GM12873 (cell line): ENCODE measurements around the gene FGGY.

ENCODE experiments used
- TF ChIP-seq, protein P1 (sequence below): IDR thresholded peaks from 2 replicates; pipeline ENCODE4 v1.5.1; 2012; ENCODE audit warnings: low read depth, mild to moderate bottlenecking, moderate library complexity, low read length, control low read depth; ENCODE audit not compliant: insufficient read depth; ENCODE audit errors: missing control alignments

The FGGY gene

GRCh38 chr1:59276439-59276851 is 20.4 kb upstream of the FGGY start:
- TF ChIP-seq, protein P1, sequence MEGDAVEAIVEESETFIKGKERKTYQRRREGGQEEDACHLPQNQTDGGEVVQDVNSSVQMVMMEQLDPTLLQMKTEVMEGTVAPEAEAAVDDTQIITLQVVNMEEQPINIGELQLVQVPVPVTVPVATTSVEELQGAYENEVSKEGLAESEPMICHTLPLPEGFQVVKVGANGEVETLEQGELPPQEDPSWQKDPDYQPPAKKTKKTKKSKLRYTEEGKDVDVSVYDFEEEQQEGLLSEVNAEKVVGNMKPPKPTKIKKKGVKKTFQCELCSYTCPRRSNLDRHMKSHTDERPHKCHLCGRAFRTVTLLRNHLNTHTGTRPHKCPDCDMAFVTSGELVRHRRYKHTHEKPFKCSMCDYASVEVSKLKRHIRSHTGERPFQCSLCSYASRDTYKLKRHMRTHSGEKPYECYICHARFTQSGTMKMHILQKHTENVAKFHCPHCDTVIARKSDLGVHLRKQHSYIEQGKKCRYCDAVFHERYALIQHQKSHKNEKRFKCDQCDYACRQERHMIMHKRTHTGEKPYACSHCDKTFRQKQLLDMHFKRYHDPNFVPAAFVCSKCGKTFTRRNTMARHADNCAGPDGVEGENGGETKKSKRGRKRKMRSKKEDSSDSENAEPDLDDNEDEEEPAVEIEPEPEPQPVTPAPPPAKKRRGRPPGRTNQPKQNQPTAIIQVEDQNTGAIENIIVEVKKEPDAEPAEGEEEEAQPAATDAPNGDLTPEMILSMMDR, result no peak

DNA sequence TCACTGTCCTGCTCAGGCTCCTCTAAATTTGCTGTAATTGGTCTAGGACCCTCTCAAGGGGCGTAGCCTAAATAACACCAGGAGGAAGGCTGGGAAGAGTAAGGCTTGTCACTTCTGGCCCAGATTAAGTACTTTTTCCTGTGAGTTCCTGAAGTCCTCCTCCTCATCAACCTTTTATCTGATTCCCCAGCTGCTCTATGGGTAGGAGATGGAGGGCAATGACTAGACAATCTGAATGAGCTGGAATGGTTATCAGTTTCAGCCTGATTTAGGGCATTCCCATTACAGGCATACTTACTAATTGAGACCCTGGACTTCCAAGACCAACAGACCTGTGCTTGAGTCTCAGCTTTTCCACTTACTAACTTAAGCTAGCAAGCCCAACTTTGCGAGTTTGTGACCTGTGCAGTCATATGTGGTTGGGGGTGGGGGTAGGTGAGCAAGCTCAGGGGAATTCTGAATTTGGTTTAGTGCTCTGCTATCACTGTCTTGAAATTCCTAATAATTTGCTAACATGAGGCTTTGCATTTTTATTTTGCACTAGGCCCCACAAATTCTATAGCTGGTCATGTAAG is 18.0 kb upstream of the FGGY start:
- TF ChIP-seq, protein P1, result no peak

DNA sequence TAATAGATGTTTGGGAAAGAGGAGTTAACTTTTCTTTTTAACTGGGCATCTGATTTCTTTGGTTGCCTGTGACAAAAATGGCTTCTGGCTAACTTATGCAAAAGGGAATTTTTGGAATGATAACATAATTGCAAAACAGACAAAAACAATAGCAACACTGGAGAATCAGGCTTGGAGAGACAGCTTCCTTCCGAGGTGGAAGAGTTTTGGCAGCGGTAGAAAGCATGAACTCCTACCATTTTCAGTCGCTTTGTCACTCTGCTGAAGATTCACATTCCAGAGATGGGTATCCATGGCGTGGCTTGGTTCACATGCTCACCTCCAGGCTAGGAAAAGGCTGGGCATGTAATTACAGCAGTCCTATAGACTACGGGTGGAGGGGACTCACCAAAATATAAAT is 17.2 kb upstream of the FGGY start:
- TF ChIP-seq, protein P1, result no peak

GRCh38 chr1:59282951-59283350 is 13.9 kb upstream of the FGGY start:
- TF ChIP-seq, protein P1, result no peak

DNA sequence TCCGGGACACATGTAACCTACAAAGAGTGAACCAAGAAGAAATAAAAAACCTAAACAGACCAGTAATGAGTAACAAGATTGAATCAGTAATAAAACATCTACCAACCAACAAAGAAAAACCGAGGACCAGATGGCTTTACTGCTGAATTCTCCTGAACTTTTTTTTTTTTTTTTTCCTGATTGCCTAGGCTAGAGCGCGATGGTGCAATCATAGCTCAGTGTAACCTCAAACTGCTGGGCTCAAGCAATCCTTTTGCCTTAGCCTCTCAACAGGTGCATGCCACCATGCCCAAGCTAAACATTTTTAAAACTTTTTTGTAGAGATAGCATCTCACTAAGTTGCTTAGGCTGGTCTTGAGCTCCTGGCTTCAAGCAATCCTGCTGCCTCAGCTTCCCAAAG is 11.2 kb upstream of the FGGY start:
- TF ChIP-seq, protein P1, result no peak

GRCh38 chr1:59288046-59288445 is 8.8 kb upstream of the FGGY start:
- TF ChIP-seq, protein P1, result no peak

DNA sequence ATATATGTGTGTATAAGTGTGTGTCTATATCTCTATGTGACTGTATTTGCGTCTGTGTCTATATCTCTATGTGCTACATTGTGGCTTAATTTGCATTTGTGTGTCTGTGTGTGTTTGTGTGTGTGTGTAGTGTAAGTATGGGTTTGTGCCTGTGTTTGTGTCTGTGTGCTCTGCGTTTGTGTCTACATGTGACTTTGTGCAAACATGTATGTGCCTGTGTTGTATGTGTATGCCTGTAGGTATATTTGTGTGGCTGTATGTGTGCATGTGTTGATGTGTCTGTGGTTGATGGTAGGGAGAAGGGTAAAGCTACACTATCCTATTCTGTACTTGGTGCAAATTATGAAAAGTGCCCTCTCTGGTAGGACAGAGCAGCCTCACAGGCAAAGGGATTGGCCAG is 7.3 kb upstream of the FGGY start:
- TF ChIP-seq, protein P1, result no peak
